GM12865 (cell line): Measurements from ENCODE around the gene ACAA2.

Experiments
- DNase-seq: peaks from one replicate; pipeline ENCODE4 v3.0.0; 2010; ENCODE audit warnings: low read depth
- H3K4me3 ChIP-seq: 2 replicates; pipeline ENCODE4 v1.5.1; 2011; ENCODE audit warnings: mild to moderate bottlenecking, low read depth, low read length, control low read depth
- CTCF ChIP-seq: IDR thresholded peaks from 2 replicates; pipeline ENCODE4 v1.5.1; 2011; ENCODE audit warnings: low read length, control low read depth, low read depth, inconsistent platforms; ENCODE audit not compliant: insufficient read depth; ENCODE audit errors: missing control alignments

Gene ACAA2

DNA sequence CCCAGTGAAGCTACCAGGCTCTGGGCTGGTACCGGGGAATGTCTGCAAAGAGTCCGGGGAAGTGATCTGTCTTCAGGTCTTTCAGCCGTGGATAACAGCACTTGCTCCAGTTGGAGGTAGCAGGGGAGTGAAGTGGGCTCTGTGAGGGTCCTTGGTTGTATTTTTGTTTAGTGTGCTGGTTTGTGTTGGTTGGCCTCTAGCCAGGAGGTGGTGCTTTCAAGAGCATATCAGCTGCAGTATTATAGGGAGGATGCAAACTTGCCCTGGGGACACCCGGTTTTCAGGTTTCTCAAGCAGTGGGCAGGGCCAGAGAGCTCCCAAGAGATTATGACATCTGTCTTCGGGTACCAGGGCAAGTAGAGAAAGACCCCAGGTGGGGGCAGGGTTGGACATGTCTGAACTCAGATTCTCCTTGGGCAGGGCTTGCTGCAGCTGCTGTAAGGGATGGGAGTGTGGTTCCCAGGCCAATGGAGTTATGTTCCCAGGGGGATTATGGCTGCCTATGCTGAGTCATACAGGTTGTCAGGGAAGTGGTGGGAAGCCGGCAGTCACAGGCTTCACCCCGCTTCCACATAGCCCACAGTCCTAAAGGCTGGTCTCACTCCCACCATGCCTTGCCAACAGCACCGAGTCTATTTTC, 34.4 kb downstream of the ACAA2 start:
- no peak for DNase-seq
- no peak for TF ChIP-seq CTCF

GRCh38 chr18:49769047-49769728, 44.1 kb downstream of the ACAA2 start:
- H3K4me3 ChIP-seq, result no peak overlapping the region
- no peak for TF ChIP-seq CTCF
- DNase-seq, result no peak

More for the DNA sequence above, 34.4 kb downstream of the ACAA2 start:
- no peak overlapping the region for H3K4me3 ChIP-seq

- TF ChIP-seq CTCF, result peak; percentile 26
Measured at GRCh38 chr18:49768051-49768391, 45.3 kb downstream of the ACAA2 start.

GRCh38 chr18:49767111-49768050, 46.0 kb downstream of the ACAA2 start:
- H3K4me3 ChIP-seq, result no peak overlapping the region
- no peak for DNase-seq
- no peak for TF ChIP-seq CTCF

More at GRCh38 chr18:49768051-49768391, 45.3 kb downstream of the ACAA2 start:
- H3K4me3 ChIP-seq, result no peak overlapping the region
- peak; percentile 41 for DNase-seq

DNA sequence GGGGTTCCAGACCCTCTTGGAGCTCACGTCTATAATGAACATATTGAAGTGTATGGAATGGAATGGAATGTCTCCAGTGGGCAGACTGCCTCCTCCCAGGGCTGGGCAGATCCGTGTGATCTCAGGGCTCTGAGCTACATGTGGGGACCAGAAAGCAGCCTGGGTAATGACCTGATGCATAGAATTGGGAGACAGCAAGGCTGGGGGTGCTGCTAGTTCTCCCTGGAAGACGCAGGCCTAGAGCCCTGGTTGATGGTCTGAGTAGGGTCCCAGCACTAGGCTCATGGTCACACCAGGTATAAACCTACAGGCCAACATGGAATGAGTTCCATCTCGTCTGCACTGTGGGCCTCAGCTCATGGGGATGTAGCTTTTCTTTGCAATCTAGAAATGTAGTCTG, 46.7 kb downstream of the ACAA2 start:
- no peak overlapping the region for H3K4me3 ChIP-seq
- TF ChIP-seq CTCF, result no peak
- no peak for DNase-seq

DNA sequence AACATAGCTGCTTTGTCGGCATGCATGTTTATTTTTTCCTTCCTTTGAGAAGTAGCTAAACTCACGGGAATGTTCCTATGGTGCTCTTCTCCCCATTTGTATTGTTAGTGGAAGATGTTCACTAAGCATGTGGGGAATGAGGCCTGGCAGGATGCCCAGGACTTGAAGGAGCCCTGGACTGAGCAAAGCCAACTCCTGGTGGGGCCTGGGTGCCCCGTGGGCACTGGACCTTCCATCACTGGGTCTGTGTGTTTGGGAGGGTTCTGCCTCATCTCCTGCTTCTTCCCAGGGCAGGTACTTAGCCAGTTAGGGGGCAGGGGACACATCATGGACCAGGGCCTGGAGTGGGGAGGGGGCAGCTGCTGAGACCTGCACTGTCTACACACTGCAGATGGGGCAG, 49.3 kb downstream of the ACAA2 start:
- no peak for DNase-seq
- H3K4me3 ChIP-seq, result no peak overlapping the region
- TF ChIP-seq CTCF, result no peak
